Smooth muscle cell (in vitro differentiated cells): ENCODE results near the gene CLEC12A. TPM values are rescaled to one million over a fixed set of nuclear protein-coding genes. Genes with fewer than 3 reads are reported as not detected.
"Not testable (repeated sequence)": the region's sequence is repeated elsewhere in the genome, so short reads cannot be mapped to it uniquely, and the experiment has no call there.

Experiments
- DNase-seq: peaks from one replicate; lab custom pipeline; 2025; ENCODE audit not compliant: unreplicated experiment; lab: John Stamatoyannopoulos, UW
- H2AFZ ChIP-seq: fragments of 200-600 bp; sonication (generic); 2 replicates; pipeline ENCODE4 v1.6.0; 2016; ENCODE audit warnings: antibody characterized with exemption, low read depth, mild to moderate bottlenecking
- H3F3A ChIP-seq: fragments of 200-600 bp; sonication (generic); 2 replicates; pipeline ENCODE4 v1.6.0; 2017; ENCODE audit warnings: antibody characterized with exemption, low read depth
- H3K27ac ChIP-seq: fragments of 200-600 bp; sonication (generic); 2 replicates; pipeline ENCODE4 v1.5.1; 2016; ENCODE audit warnings: low read depth, mild to moderate bottlenecking
- H3K27me3 ChIP-seq: fragments of 200-600 bp; sonication (generic); 2 replicates; pipeline ENCODE4 v1.6.1; 2016; ENCODE audit warnings: low read depth, mild to moderate bottlenecking
- H3K36me3 ChIP-seq: fragments of 200-600 bp; sonication (generic); 2 replicates; pipeline ENCODE4 v1.5.1; 2016; ENCODE audit warnings: low read depth
- H3K4me1 ChIP-seq: fragments of 200-600 bp; sonication (generic); 2 replicates; pipeline ENCODE4 v1.5.1; 2016; ENCODE audit warnings: low read depth
- H3K4me2 ChIP-seq: fragments of 200-600 bp; sonication (generic); 2 replicates; pipeline ENCODE4 v1.6.0; 2016; ENCODE audit warnings: mild to moderate bottlenecking
- H3K4me3 ChIP-seq: fragments of 200-600 bp; sonication (generic); 2 replicates; pipeline ENCODE4 v1.5.1; 2016; ENCODE audit warnings: mild to moderate bottlenecking
- H3K79me2 ChIP-seq: fragments of 200-600 bp; sonication (generic); 2 replicates; pipeline ENCODE4 v1.6.0; 2016; ENCODE audit warnings: low read depth, mild to moderate bottlenecking
- H3K9ac ChIP-seq: fragments of 200-600 bp; sonication (generic); 2 replicates; pipeline ENCODE4 v1.6.0; 2016; ENCODE audit warnings: low read depth
- H3K9me3 ChIP-seq: fragments of 200-600 bp; sonication (generic); replicated peaks from 2 replicates; pipeline ENCODE4 v1.5.1; 2016; ENCODE audit warnings: low read depth
- H4K20me1 ChIP-seq: fragments of 200-600 bp; sonication (generic); 2 replicates; pipeline ENCODE4 v1.6.0; 2016; ENCODE audit warnings: low read depth
- WGBS: methylation state at CpG from one replicate; pipeline ENCODE4 v1.1.7; 2016; ENCODE audit warnings: low lambda C conversion rate; 5-methylcytosine and 5-hydroxymethylcytosine counted together
- polyA plus RNA-seq: library from polyadenylated mRNA; unstranded; fragments of >200 nt; fragmentation: Nextera tagmentation; extraction: Ambion mirVana; gene quantifications from 2 replicates; pipeline ENCODE4 v1.2.1, GENCODE V29; 2016
- total RNA-seq: library from RNA; depleted of rRNA; stranded (reverse); fragments of >200 nt; gene quantifications from 2 replicates; pipeline ENCODE4 v1.2.3, GENCODE V29; 2014
- TF ChIP-seq, protein P1 (sequence below): fragments of 200-600 bp; sonication (generic); IDR thresholded peaks from 2 replicates; pipeline ENCODE4 v1.5.1; 2017; ENCODE audit warnings: borderline replicate concordance, mild to moderate bottlenecking, antibody characterized with exemption; ENCODE audit not compliant: insufficient read depth, poor library complexity, severe bottlenecking

The CLEC12A gene
- total and polyA plus RNA-seq, 2 experiments from 2014 or later: 0.40 to 1.2 TPM

DNA sequence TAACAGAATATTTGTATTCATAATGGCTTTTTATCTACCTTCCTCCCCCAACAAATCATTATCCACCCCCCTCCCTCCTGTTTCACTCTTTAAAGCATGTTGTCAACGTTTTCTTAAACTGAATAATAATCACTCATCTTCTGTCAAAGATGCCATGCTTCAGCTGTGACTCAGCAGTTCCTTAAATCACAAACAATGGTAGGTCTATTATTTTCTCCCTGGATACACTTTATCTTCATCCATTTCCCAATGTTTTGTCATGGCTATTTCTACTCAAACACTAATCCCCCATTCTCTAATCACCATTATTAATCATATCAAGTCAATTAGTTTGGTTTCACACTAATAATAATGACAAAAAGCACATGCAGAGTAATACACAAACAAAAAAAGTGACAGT is 45.7 kb downstream of the CLEC12A start:
- Histone ChIP-seq H3K4me2 (no peak overlapping the region), H2AFZ (no peak overlapping the region), H3K4me3 (no peak overlapping the region), H4K20me1 (no peaks in the 10 kb centered on the region), H3K79me2 (no peaks in the 10 kb centered on the region), H3K36me3 (no peaks in the 10 kb centered on the region), H3K4me1 (no peaks in the 10 kb centered on the region), H3K27ac (no peak overlapping the region), H3F3A (no peaks in the 10 kb centered on the region), H3K9me3 (no peaks in the 10 kb centered on the region), H3K27me3 (no peaks in the 10 kb centered on the region), H3K9ac (no peak overlapping the region)
- WGBS: 18% methylated on average over 1 of the region's 1 CpG
- TF ChIP-seq, protein P1, sequence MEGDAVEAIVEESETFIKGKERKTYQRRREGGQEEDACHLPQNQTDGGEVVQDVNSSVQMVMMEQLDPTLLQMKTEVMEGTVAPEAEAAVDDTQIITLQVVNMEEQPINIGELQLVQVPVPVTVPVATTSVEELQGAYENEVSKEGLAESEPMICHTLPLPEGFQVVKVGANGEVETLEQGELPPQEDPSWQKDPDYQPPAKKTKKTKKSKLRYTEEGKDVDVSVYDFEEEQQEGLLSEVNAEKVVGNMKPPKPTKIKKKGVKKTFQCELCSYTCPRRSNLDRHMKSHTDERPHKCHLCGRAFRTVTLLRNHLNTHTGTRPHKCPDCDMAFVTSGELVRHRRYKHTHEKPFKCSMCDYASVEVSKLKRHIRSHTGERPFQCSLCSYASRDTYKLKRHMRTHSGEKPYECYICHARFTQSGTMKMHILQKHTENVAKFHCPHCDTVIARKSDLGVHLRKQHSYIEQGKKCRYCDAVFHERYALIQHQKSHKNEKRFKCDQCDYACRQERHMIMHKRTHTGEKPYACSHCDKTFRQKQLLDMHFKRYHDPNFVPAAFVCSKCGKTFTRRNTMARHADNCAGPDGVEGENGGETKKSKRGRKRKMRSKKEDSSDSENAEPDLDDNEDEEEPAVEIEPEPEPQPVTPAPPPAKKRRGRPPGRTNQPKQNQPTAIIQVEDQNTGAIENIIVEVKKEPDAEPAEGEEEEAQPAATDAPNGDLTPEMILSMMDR: no peak
- no peak for DNase-seq

DNA sequence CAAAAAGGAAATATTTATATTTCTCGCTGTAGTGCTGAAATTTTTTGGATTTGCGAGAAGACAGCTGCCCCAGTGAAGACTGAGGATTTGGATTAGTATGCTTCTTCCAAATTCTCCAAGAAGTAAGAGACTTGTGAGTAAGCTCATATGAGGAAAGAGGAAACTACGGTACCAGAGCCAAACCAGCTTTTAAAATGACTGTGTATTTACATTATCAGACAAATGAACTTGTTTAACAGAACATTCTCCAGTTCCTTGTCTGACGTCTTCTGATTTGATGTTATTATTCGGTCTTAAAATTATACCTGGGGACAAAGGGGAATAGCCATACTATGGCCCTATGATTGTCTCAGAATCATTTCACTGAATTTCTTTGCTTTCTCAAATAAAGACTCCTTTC is 47.2 kb downstream of the CLEC12A start:
- Histone ChIP-seq H3K27me3 (no peaks in the 10 kb centered on the region), H3K36me3 (no peaks in the 10 kb centered on the region), H4K20me1 (no peaks in the 10 kb centered on the region), H2AFZ (peak overlapping the region; percentile 28), H3K9me3 (no peaks in the 10 kb centered on the region), H3K79me2 (no peaks in the 10 kb centered on the region), H3K4me3 (no peak overlapping the region), H3K27ac (no peak overlapping the region), H3K4me1 (no peaks in the 10 kb centered on the region), H3K4me2 (no peak overlapping the region), H3K9ac (no peak overlapping the region), H3F3A (no peaks in the 10 kb centered on the region)
- 76% methylated on average over 5 of the region's 5 CpGs for WGBS
- TF ChIP-seq, protein P1: no peak
- no peak for DNase-seq

DNA sequence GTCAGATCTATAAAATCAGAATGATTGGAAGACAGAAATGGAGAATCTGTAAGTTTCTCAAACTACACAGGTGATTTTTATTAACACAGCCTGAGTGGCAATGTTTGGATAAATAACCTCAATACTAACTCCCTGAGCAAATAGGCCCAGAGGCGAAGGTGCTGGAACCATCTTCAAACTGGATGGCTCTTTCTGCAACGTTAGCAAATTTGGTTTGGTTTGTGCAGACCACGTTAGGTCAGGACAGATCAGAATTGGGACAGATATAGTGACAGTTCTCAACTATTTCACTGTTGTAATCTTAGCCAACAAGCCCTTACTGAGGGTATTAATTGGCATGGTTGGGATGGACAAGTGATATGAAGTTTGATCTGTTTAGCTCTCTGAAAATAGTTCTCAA is 50.1 kb downstream of the CLEC12A start:
- no peaks in the 10 kb centered on the region for H3K4me1 ChIP-seq
- no peak overlapping the region for H3K4me3 ChIP-seq
- TF ChIP-seq, protein P1: no peak
- no peaks in the 10 kb centered on the region for H3F3A ChIP-seq
- no peaks in the 10 kb centered on the region for H3K36me3 ChIP-seq
- no peaks in the 10 kb centered on the region for H3K27me3 ChIP-seq
- no peak overlapping the region for H2AFZ ChIP-seq
- no peaks in the 10 kb centered on the region for H4K20me1 ChIP-seq
- H3K27ac ChIP-seq: no peak overlapping the region
- no peak for DNase-seq
- H3K4me2 ChIP-seq: no peak overlapping the region
- H3K79me2 ChIP-seq: no peaks in the 10 kb centered on the region
- no peak overlapping the region for H3K9ac ChIP-seq
- 79% methylated on average over 3 of the region's 3 CpGs for WGBS
- no peaks in the 10 kb centered on the region for H3K9me3 ChIP-seq

DNA sequence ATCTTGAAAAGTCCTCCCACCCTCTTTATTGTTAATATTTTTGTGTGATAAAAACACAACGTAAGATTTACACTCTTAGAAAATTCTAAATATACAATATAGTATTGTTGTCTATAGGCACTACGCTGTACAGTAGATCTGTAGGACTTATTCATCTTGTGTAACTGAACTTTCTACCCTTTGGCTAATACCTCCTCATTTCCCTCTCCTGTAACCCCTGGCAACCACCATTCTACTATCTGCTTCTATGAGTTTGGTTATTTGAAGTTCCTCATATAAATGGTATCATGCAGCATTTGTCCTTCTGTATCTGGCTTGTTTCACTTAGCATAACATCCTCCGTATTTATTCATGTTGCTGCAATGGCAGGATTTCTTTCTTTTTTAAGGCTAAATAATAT is 54.0 kb downstream of the CLEC12A start:
- Histone ChIP-seq H3K4me1 (no peaks in the 10 kb centered on the region), H3K4me2 (no peak overlapping the region), H3K9ac (no peak overlapping the region), H3K27me3 (no peaks in the 10 kb centered on the region), H3K36me3 (no peaks in the 10 kb centered on the region), H4K20me1 (no peaks in the 10 kb centered on the region), H2AFZ (no peak overlapping the region), H3K27ac (no peak overlapping the region), H3F3A (no peaks in the 10 kb centered on the region), H3K9me3 (no peaks in the 10 kb centered on the region), H3K4me3 (no peak overlapping the region), H3K79me2 (no peaks in the 10 kb centered on the region)
- TF ChIP-seq, protein P1: no peak
- 62% methylated on average over 3 of the region's 3 CpGs for WGBS
- DNase-seq: no peak

DNA sequence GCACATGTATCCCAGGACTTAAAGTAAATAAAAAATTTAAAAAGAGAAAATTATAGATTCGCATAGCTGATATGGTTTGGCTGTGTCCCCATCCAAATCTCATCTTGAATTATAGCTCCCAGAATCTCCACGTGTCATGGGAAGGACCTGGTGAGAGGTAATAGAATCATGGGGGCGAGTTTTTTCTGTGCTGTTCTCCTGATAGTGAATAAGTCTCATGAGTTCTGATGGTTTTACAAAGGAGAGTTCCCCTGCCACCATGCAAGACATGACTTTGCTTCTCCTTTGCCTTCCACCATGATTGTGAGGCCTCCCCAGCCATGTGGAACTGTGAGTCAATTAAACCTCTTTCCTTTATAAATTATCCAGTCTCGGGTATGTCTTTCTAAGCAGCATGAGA is 55.5 kb downstream of the CLEC12A start:
- H3K4me1 ChIP-seq, H3K4me3 ChIP-seq, H3K79me2 ChIP-seq, H3K9ac ChIP-seq, H4K20me1 ChIP-seq, DNase-seq, H3K36me3 ChIP-seq, H3K4me2 ChIP-seq, H3F3A ChIP-seq, H2AFZ ChIP-seq, H3K27ac ChIP-seq, H3K27me3 ChIP-seq, H3K9me3 ChIP-seq: not testable (repeated sequence)
- 87% methylated on average over 4 of the region's 4 CpGs for WGBS
